NCI-H446 treated with DMSO at 0.1 percent for 48 hours (cell line): ENCODE measurements around the gene PPL.
A peak's percentile ranks its signal among the peaks of the same experiment; 100 is the strongest.
"Not testable (repeated sequence)": the region's sequence is repeated elsewhere in the genome, so short reads cannot be mapped to it uniquely, and the experiment has no call there.

Experiments used
- DNase-seq: peaks from one replicate; lab custom pipeline; 2025; lab: John Stamatoyannopoulos, UW

PPL gene

GRCh38 chr16:4958510-4959438, 21.8 kb upstream of the PPL start:
- DNase-seq, result no peak

- peak; percentile 90 for DNase-seq
Measured at GRCh38 chr16:4957720-4958509, 21.0 kb upstream of the PPL start, which contains the start of gene SEC14L5. TSS of gene SEC14L5 (plus strand) at chr16:4958330. CDS start at chr16:4959324, 994 bp downstream.

GRCh38 chr16:4957420-4957719, 20.4 kb upstream of the PPL start:
- DNase-seq, result no peak

GRCh38 chr16:4954714-4955113, 17.8 kb upstream of the PPL start:
- DNase-seq, result peak; percentile 22

- DNase-seq, result not testable (repeated sequence)
Measured at GRCh38 chr16:4951583-4951982, 14.6 kb upstream of the PPL start.

GRCh38 chr16:4949986-4950385, 13.0 kb upstream of the PPL start:
- no peak for DNase-seq

- DNase-seq, result no peak
Measured at GRCh38 chr16:4948903-4949766, 12.2 kb upstream of the PPL start.

GRCh38 chr16:4947722-4948503, 11.0 kb upstream of the PPL start:
- no peak for DNase-seq

- no peak for DNase-seq
Measured at GRCh38 chr16:4946917-4947316, 10.0 kb upstream of the PPL start.

- DNase-seq, result no peak
Measured at GRCh38 chr16:4945560-4946502, 8.9 kb upstream of the PPL start.

GRCh38 chr16:4944333-4945281, 7.7 kb upstream of the PPL start:
- DNase-seq, result peak; percentile 93

GRCh38 chr16:4942481-4942880, 5.5 kb upstream of the PPL start:
- DNase-seq, result no peak

GRCh38 chr16:4940719-4941118, 3.8 kb upstream of the PPL start:
- no peak for DNase-seq

GRCh38 chr16:4938683-4939030, 1.7 kb upstream of the PPL start:
- no peak for DNase-seq

GRCh38 chr16:4937782-4938682, 1.1 kb upstream of the PPL start:
- no peak for DNase-seq

GRCh38 chr16:4936181-4936990, 562 bp downstream of the PPL start:
- DNase-seq, result no peak

GRCh38 chr16:4935241-4935855, 1.6 kb downstream of the PPL start:
- DNase-seq, result no peak
